ENCODE data around the gene RNF11.

DNA sequence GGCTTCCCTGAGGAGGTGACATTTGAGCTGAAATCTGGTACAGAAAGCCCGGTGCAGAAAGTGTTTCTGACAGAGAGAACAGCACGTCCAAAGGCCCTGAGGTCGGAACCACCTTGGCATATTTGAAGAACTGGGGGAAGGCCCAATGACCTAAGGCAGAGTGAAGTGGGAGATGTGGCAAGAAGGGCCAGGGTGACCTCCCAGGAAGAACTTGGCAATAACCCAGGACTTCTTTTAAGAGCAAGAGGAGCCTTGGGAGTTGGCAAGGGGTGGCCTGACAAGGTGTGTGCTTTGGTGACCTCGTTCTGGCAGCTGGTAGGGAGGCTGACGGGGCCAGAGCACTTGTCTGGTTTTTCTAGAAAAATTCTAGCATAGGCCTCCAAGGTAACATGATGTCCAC lies 70.9 kb downstream of the RNF11 start:
- TF ChIP-seq, protein P1, sequence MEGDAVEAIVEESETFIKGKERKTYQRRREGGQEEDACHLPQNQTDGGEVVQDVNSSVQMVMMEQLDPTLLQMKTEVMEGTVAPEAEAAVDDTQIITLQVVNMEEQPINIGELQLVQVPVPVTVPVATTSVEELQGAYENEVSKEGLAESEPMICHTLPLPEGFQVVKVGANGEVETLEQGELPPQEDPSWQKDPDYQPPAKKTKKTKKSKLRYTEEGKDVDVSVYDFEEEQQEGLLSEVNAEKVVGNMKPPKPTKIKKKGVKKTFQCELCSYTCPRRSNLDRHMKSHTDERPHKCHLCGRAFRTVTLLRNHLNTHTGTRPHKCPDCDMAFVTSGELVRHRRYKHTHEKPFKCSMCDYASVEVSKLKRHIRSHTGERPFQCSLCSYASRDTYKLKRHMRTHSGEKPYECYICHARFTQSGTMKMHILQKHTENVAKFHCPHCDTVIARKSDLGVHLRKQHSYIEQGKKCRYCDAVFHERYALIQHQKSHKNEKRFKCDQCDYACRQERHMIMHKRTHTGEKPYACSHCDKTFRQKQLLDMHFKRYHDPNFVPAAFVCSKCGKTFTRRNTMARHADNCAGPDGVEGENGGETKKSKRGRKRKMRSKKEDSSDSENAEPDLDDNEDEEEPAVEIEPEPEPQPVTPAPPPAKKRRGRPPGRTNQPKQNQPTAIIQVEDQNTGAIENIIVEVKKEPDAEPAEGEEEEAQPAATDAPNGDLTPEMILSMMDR (IDR thresholded peaks at IDR 0.05): no peak
- no peak for TF ChIP-seq EP300 (IDR thresholded peaks at IDR 0.05)
